A549 (cell line): ENCODE measurements around the gene TREH. TPM values are rescaled to one million over a fixed set of nuclear protein-coding genes. Genes with fewer than 3 reads are reported as not detected.

Experiments
- ATAC-seq, 2 experiments: fragments of 200-7000 bp in 1 of 2; fragments of >200 bp in 1 of 2; cut with Nextera tagmentation in 1 of 2; cut with Tn5 transposase in 1 of 2; 3 replicates each; pipeline versions ENCODE4 v1.8.0 to v1.9.1; 2018 to 2020; ENCODE audit warnings: mild to moderate bottlenecking in 1 of 2, moderate library complexity in 1 of 2
- CTCF ChIA-PET: fragments of 300-600 bp; sonication (Branson Sonifier 250); formaldehyde crosslinking; extraction: SDS; loops from one replicate; lab custom pipeline; 2021; ENCODE audit warnings: antibody characterized with exemption, inconsistent platforms; lab: Yijun Ruan, JAX
- POLR2A ChIA-PET: fragments of 350-600 bp; formaldehyde crosslinking; extraction: SDS; loops from one replicate; lab custom pipeline; 2021; ENCODE audit warnings: antibody characterized with exemption, inconsistent platforms; lab: Yijun Ruan, JAX
- DNase-seq, 2 experiments: peaks; one replicate each; pipeline versions ENCODE4 v3.0.0 to v3.0.0-alpha.2; 2011 to 2016; ENCODE audit warnings: low read depth in 1 of 2, low spot score in 1 of 2
- FAIRE-seq: peaks from 2 replicates; lab custom pipeline; 2011; peaks lifted over from hg19 to GRCh38; lab: Jason Lieb, UNC
- H3K27ac ChIP-seq, 2 experiments: fragments of >200 bp; sonication (Bioruptor Twin); formaldehyde crosslinking; 3 replicates each; pipeline ENCODE4 v1.5.1; 2016 to 2017
- H3K4me1 ChIP-seq: fragments of >200 bp; sonication (Bioruptor Twin); formaldehyde crosslinking; 3 replicates; pipeline ENCODE4 v1.6.1; 2016
- H3K4me2 ChIP-seq: fragments of >200 bp; sonication (Bioruptor Twin); formaldehyde crosslinking; 3 replicates; pipeline ENCODE4 v1.6.1; 2016
- H3K4me3 ChIP-seq: fragments of >200 bp; sonication (Bioruptor Twin); formaldehyde crosslinking; 3 replicates; pipeline ENCODE4 v1.5.1; 2016
- H3K9me3 ChIP-seq: fragments of >200 bp; sonication (Bioruptor Twin); formaldehyde crosslinking; 3 replicates; pipeline ENCODE4 v1.6.1; 2016
- ATOH8 ChIP-seq: fragments of 250-450 bp; sonication (Bioruptor Pico); IDR thresholded peaks from 2 replicates; pipeline ENCODE4 v1.5.0; 2020; ENCODE audit warnings: low read depth, mild to moderate bottlenecking, moderate library complexity
- CTCF ChIP-seq: fragments of >200 bp; sonication (Bioruptor Twin); formaldehyde crosslinking; IDR thresholded peaks from 3 replicates; pipeline ENCODE4 v1.5.1; 2016
- E2F6 ChIP-seq: IDR thresholded peaks from 2 replicates; pipeline ENCODE4 v1.6.1; 2012; ENCODE audit warnings: low read depth, borderline replicate concordance
- ESRRA ChIP-seq: fragments of 150-350 bp; IDR thresholded peaks from 2 replicates; pipeline ENCODE4 v1.6.1; 2014; ENCODE audit warnings: mild to moderate bottlenecking, low read length, borderline replicate concordance
- GATA3 ChIP-seq: IDR thresholded peaks from 2 replicates; pipeline ENCODE4 v1.6.1; 2012; ENCODE audit warnings: borderline replicate concordance
- HDAC2 ChIP-seq: fragments of 200-600 bp; sonication (generic); IDR thresholded peaks from 2 replicates; pipeline ENCODE4 v1.6.1; 2016
- JUN ChIP-seq, 2 experiments: fragments of >200 bp; sonication (Bioruptor Twin); formaldehyde crosslinking; IDR thresholded peaks; 2 replicates in 1 of 2; 3 replicates in 1 of 2; pipeline ENCODE4 v1.6.1; 2016 to 2017
- KDM1A ChIP-seq: fragments of 200-600 bp; sonication (generic); IDR thresholded peaks from 2 replicates; pipeline ENCODE4 v1.6.1; 2016; ENCODE audit warnings: low read depth, mild to moderate bottlenecking
- KDM5A ChIP-seq: fragments of 200-600 bp; sonication (generic); IDR thresholded peaks from 2 replicates; pipeline ENCODE4 v1.6.1; 2016; ENCODE audit warnings: antibody characterized with exemption, mild to moderate bottlenecking
- MAFK ChIP-seq: fragments of 450-650 bp; IDR thresholded peaks from 2 replicates; pipeline ENCODE4 v1.6.1; 2014; ENCODE audit not compliant: partially characterized antibody
- MAX ChIP-seq: IDR thresholded peaks from 2 replicates; pipeline ENCODE4 v1.6.1; 2012
- MAZ ChIP-seq: fragments of 150-350 bp; IDR thresholded peaks from 2 replicates; pipeline ENCODE4 v1.6.1; 2014; ENCODE audit warnings: antibody characterized with exemption, low read depth, low read length, borderline replicate concordance
- NFE2L2 ChIP-seq: fragments of 150-350 bp; conservative IDR thresholded peaks from 2 replicates; pipeline ENCODE4 v1.6.1; 2014; ENCODE audit warnings: low read length
- POLR2A ChIP-seq: IDR thresholded peaks from 2 replicates; pipeline ENCODE4 v1.6.1; 2012; ENCODE audit warnings: mild to moderate bottlenecking, low read length
- POLR2AphosphoS2 ChIP-seq: conservative IDR thresholded peaks from 2 replicates; pipeline ENCODE4 v1.6.1; 2012; ENCODE audit warnings: low read length, improper control_type of control experiment, inconsistent platforms
- RAD21 ChIP-seq, 2 experiments: fragments of >200 bp in 1 of 2; sonication (Bioruptor Twin) in 1 of 2; formaldehyde crosslinking in 1 of 2; IDR thresholded peaks in 1 of 2; conservative IDR thresholded peaks in 1 of 2; 2 replicates in 1 of 2; 3 replicates in 1 of 2; pipeline ENCODE4 v1.6.1; 2012 to 2018; ENCODE audit warnings: inconsistent platforms in 1 of 2
- REST ChIP-seq: fragments of 200-600 bp; sonication (generic); IDR thresholded peaks from 2 replicates; pipeline ENCODE4 v1.6.1; 2016; ENCODE audit warnings: antibody characterized with exemption, mild to moderate bottlenecking, moderate library complexity
- RNF2 ChIP-seq: fragments of 200-600 bp; sonication (generic); IDR thresholded peaks from 2 replicates; pipeline ENCODE4 v1.6.1; 2016; ENCODE audit warnings: low read depth, mild to moderate bottlenecking, antibody characterized with exemption, moderate library complexity, borderline replicate concordance
- SMC3 ChIP-seq: fragments of >200 bp; sonication (Bioruptor Twin); formaldehyde crosslinking; IDR thresholded peaks from 3 replicates; pipeline ENCODE4 v1.6.1; 2018; ENCODE audit warnings: inconsistent platforms
- TP53 ChIP-seq: fragments of 250-450 bp; sonication (Bioruptor Pico); IDR thresholded peaks from 2 replicates; pipeline ENCODE4 v1.5.0; 2021; ENCODE audit warnings: mild to moderate bottlenecking, moderate library complexity
- ZSCAN20 ChIP-seq: fragments of 250-450 bp; sonication (Bioruptor Pico); IDR thresholded peaks from 2 replicates; pipeline ENCODE4 v1.8.0; 2022; ENCODE audit warnings: mild to moderate bottlenecking, moderate library complexity
- WGBS: methylation state at CpG from one replicate; pipeline ENCODE4 v1.1.6; 2017; ENCODE audit errors: missing lambda C conversion rate; 5-methylcytosine and 5-hydroxymethylcytosine counted together
- polyA plus RNA-seq, 4 experiments: library from polyadenylated mRNA; depleted of rRNA in 3 of 4; stranded (reverse); fragments of >200 nt; fragmentation: RNase III in 1 of 4; extraction: RNeasy Plus Mini Kit Qiagen cat#74134 plus additional on column Dnase treatment in 1 of 4; gene quantifications; 2 replicates in 3 of 4; 3 replicates in 1 of 4; pipeline ENCODE4 v1.2.3, GENCODE V29; 2011 to 2017
- small RNA-seq, 6 experiments: library from RNA; depleted of rRNA; stranded (forward); fragments of <200 nt; gene quantifications; one replicate each; pipeline ENCODE3, GENCODE V24; 2012

The TREH gene
- polyA plus RNA-seq, 2 of the 4 experiments (the other 2 are of a cell fraction) = 0.06 TPM; not detected in 1

- peak within 1 kb of the TSS; percentile 86 for H3K4me2 ChIP-seq
- peaks cover 45% of the 10 kb centered on the region for H3K4me1 ChIP-seq
- peak; percentile 72 to 83 for ATAC-seq
- H3K9me3 ChIP-seq = no peaks in the 10 kb centered on the region
- H3K4me3 ChIP-seq = peak within 1 kb of the TSS; percentile 96
- no peak for FAIRE-seq
- ChIA-PET POLR2A (interaction anchor here (0.7 to 2.9 kb wide), 3 partner anchors 11 to 35 kb away, joined by 3 to 14 read pairs (median 6); no protein-coding TSS in a partner anchor), CTCF (interaction anchor here (0.9 to 17.8 kb wide), 5 partner anchors 10 to 51 kb away, joined by 5 to 224 read pairs (median 62); no protein-coding TSS in a partner anchor)
- WGBS = 2% methylated on average over 12 of the region's 72 CpGs
- peak; percentile 48 to 61 for DNase-seq
- peak within 1 kb of the TSS; percentile 81 to 100 for H3K27ac ChIP-seq
- TF ChIP-seq KDM1A (no peak), E2F6 (no peak), GATA3 (no peak), MAX (no peak), NFE2L2 (no peak), HDAC2 (no peak), ATOH8 (CRISPR knock-in tag) (no peak), TP53 (CRISPR knock-in tag) (no peak), ZSCAN20 (CRISPR knock-in tag) (no peak), MAFK (no peak), POLR2A (peak; percentile 34; the same call in 1 of the 2 replicates), MAZ (no peak), POLR2AphosphoS2 (no peak), ESRRA (no peak), SMC3 (peak; percentile 49; the same call in 2 of the 3 replicates), JUN (IDR thresholded peaks at IDR 0.05) (no peak; a peak in 1 of 5 replicates), REST (no peak), RNF2 (no peak), CTCF (peak; percentile 39), RAD21 (conservative IDR thresholded peaks at IDR 0.05 in 1 of 2, IDR thresholded peaks at IDR 0.05 in 1 of 2) (peak; percentile 15 to 50; a peak in 3 of 5 replicates), KDM5A (no peak)
Observed at GRCh38 chr11:118607401-118608359, 71.8 kb downstream of the TREH start, which contains the start of gene PHLDB1. Gene PHLDB1 (plus strand): TSS chr11:118607615. CDS start chr11:118613837, 6,222 bp downstream.

Small RNAs within 50 kb of the gene (small RNA-seq; reads per million reads assigned to genes)
- 0 to 6.4 (median 0) reads per million in 6 experiments for gene RNU6-376P

Other genes starting within 250 kb of the TREH start
- gene KMT2A, start 243.2 kb downstream of the TREH start, polyA plus RNA-seq (2011; rRNA removed) = 20.3 and 28.4 TPM in 2 replicates
- gene KMT2A, start 243.2 kb downstream of the TREH start, polyA plus RNA-seq (2017; fragmentation: RNase III; extraction: RNeasy Plus Mini Kit Qiagen cat#74134 plus additional on column Dnase treatment) = 6.8 to 9.7 TPM (median 7.1 TPM) in 3 replicates
- not detected in 2 replicates for gene TTC36, start 152.2 kb downstream of the TREH start, polyA plus RNA-seq (2011; rRNA removed)
- not detected in 3 replicates for gene TTC36, start 152.2 kb downstream of the TREH start, polyA plus RNA-seq (2017; fragmentation: RNase III; extraction: RNeasy Plus Mini Kit Qiagen cat#74134 plus additional on column Dnase treatment)
- 0.56 and 0.57 TPM in 2 replicates for gene TMEM25, start 148.5 kb downstream of the TREH start, polyA plus RNA-seq (2011; rRNA removed)
- 0.58 to 0.82 TPM (median 0.75 TPM) in 3 replicates for gene TMEM25, start 148.5 kb downstream of the TREH start, polyA plus RNA-seq (2017; fragmentation: RNase III; extraction: RNeasy Plus Mini Kit Qiagen cat#74134 plus additional on column Dnase treatment)
- 34.4 and 35.3 TPM in 2 replicates for gene IFT46, start 113.7 kb downstream of the TREH start, polyA plus RNA-seq (2011; rRNA removed)
- 14.4 to 17.1 TPM (median 15.5 TPM) in 3 replicates for gene IFT46, start 113.7 kb downstream of the TREH start, polyA plus RNA-seq (2017; fragmentation: RNase III; extraction: RNeasy Plus Mini Kit Qiagen cat#74134 plus additional on column Dnase treatment)
- gene ARCN1, start 107.2 kb downstream of the TREH start, polyA plus RNA-seq (2011; rRNA removed) = 140 and 150 TPM in 2 replicates
- 88.7 to 93.3 TPM (median 91.0 TPM) in 3 replicates for gene ARCN1, start 107.2 kb downstream of the TREH start, polyA plus RNA-seq (2017; fragmentation: RNase III; extraction: RNeasy Plus Mini Kit Qiagen cat#74134 plus additional on column Dnase treatment)
- gene PHLDB1, start 72.0 kb downstream of the TREH start, polyA plus RNA-seq (2011; rRNA removed) = 5.9 and 7.7 TPM in 2 replicates
- gene PHLDB1, start 72.0 kb downstream of the TREH start, polyA plus RNA-seq (2017; fragmentation: RNase III; extraction: RNeasy Plus Mini Kit Qiagen cat#74134 plus additional on column Dnase treatment) = 17.9 to 20.0 TPM (median 19.4 TPM) in 3 replicates
- gene DDX6, start 111.5 kb upstream of the TREH start, polyA plus RNA-seq (2011; rRNA removed) = 41.4 and 43.8 TPM in 2 replicates
- gene DDX6, start 111.5 kb upstream of the TREH start, polyA plus RNA-seq (2017; fragmentation: RNase III; extraction: RNeasy Plus Mini Kit Qiagen cat#74134 plus additional on column Dnase treatment) = 35.1 to 37.7 TPM (median 36.3 TPM) in 3 replicates
- not detected in 2 replicates for gene CXCR5, start 204.2 kb upstream of the TREH start, polyA plus RNA-seq (2011; rRNA removed)
- gene CXCR5, start 204.2 kb upstream of the TREH start, polyA plus RNA-seq (2017; fragmentation: RNase III; extraction: RNeasy Plus Mini Kit Qiagen cat#74134 plus additional on column Dnase treatment) = 0.04 to 0.05 TPM (median 0.04 TPM) in 3 replicates
- gene BCL9L, start 246.3 kb upstream of the TREH start, polyA plus RNA-seq (2011; rRNA removed) = 7.0 and 8.8 TPM in 2 replicates
- gene BCL9L, start 246.3 kb upstream of the TREH start, polyA plus RNA-seq (2017; fragmentation: RNase III; extraction: RNeasy Plus Mini Kit Qiagen cat#74134 plus additional on column Dnase treatment) = 51.8 to 53.2 TPM (median 52.0 TPM) in 3 replicates